ENCODE data around the gene ZNF146. TPM values are rescaled to one million over a fixed set of nuclear protein-coding genes. Genes with fewer than 3 reads are reported as not detected.
"Not testable (repeated sequence)": the region's sequence is repeated elsewhere in the genome, so short reads cannot be mapped to it uniquely, and the experiment has no call there.

The ZNF146 gene
- total RNA-seq (2014; rRNA removed; shearing (Covaris generic)) = 156 and 219 TPM in 2 replicates

GRCh38 chr19:36214386-36215275 lies at the start of gene ZNF146, which contains the start of gene ZNF565:
TSS of gene ZNF146 (plus strand) at chr19:36215106. CDS start at chr19:36236441, 21,335 bp downstream.
TSS of gene ZNF565 (minus strand) at chr19:36214665. CDS start at chr19:36201985, 12,680 bp downstream.
- H3K4me3 ChIP-seq (ENCODE audit: insufficient read depth, low read depth, low read length) = peak within 1 kb of the TSS; percentile 95
- H3K36me3 ChIP-seq (replicated peaks; ENCODE audit: control insufficient read depth, insufficient read depth, low read length) = peaks cover 1% of the 10 kb centered on the region
- H3K27me3 ChIP-seq (ENCODE audit: control insufficient read depth, insufficient read depth, low read length) = no peaks in the 10 kb centered on the region

GRCh38 chr19:36169084-36169760 lies 45.7 kb upstream of the ZNF146 start:
- Histone ChIP-seq H3K27me3 (ENCODE audit: control insufficient read depth, insufficient read depth, low read length) (no peaks in the 10 kb centered on the region), H3K4me3 (ENCODE audit: insufficient read depth, low read depth, low read length) (no peak overlapping the region), H3K36me3 (replicated peaks; ENCODE audit: control insufficient read depth, insufficient read depth, low read length) (no peaks in the 10 kb centered on the region)
- DNase-seq = no peak

More at GRCh38 chr19:36214386-36215275, at the start of gene ZNF146, which contains the start of gene ZNF565:
- peak; percentile 97 for DNase-seq

- H3K4me3 ChIP-seq (ENCODE audit: insufficient read depth, low read depth, low read length) = no peak overlapping the region
- no peaks in the 10 kb centered on the region for H3K27me3 ChIP-seq (ENCODE audit: control insufficient read depth, insufficient read depth, low read length)
- no peak for DNase-seq
- no peaks in the 10 kb centered on the region for H3K36me3 ChIP-seq (replicated peaks; ENCODE audit: control insufficient read depth, insufficient read depth, low read length)
Observed at GRCh38 chr19:36172852-36173251, 42.1 kb upstream of the ZNF146 start.

GRCh38 chr19:36173846-36174245 lies 41.1 kb upstream of the ZNF146 start:
- H3K4me3 ChIP-seq (ENCODE audit: insufficient read depth, low read depth, low read length); DNase-seq; H3K36me3 ChIP-seq (replicated peaks; ENCODE audit: control insufficient read depth, insufficient read depth, low read length); H3K27me3 ChIP-seq (ENCODE audit: control insufficient read depth, insufficient read depth, low read length): not testable (repeated sequence)

- H3K36me3 ChIP-seq (replicated peaks; ENCODE audit: control insufficient read depth, insufficient read depth, low read length); H3K27me3 ChIP-seq (ENCODE audit: control insufficient read depth, insufficient read depth, low read length); DNase-seq; H3K4me3 ChIP-seq (ENCODE audit: insufficient read depth, low read depth, low read length): not testable (repeated sequence)
Observed at GRCh38 chr19:36179077-36179476, 35.8 kb upstream of the ZNF146 start.

- no peak for DNase-seq
- H3K27me3 ChIP-seq (ENCODE audit: control insufficient read depth, insufficient read depth, low read length) = no peaks in the 10 kb centered on the region
- no peaks in the 10 kb centered on the region; the same call in 1 of the 2 replicates for H3K36me3 ChIP-seq (replicated peaks; ENCODE audit: control insufficient read depth, insufficient read depth, low read length)
- no peak overlapping the region for H3K4me3 ChIP-seq (ENCODE audit: insufficient read depth, low read depth, low read length)
Observed at GRCh38 chr19:36182612-36183244, 32.2 kb upstream of the ZNF146 start.

GRCh38 chr19:36183245-36183628 lies 31.7 kb upstream of the ZNF146 start:
- Histone ChIP-seq H3K36me3 (replicated peaks; ENCODE audit: control insufficient read depth, insufficient read depth, low read length) (no peaks in the 10 kb centered on the region; the same call in 1 of the 2 replicates), H3K27me3 (ENCODE audit: control insufficient read depth, insufficient read depth, low read length) (no peaks in the 10 kb centered on the region), H3K4me3 (ENCODE audit: insufficient read depth, low read depth, low read length) (no peak overlapping the region)
- DNase-seq = no peak

- not testable (repeated sequence) for H3K27me3 ChIP-seq (ENCODE audit: control insufficient read depth, insufficient read depth, low read length); H3K36me3 ChIP-seq (replicated peaks; ENCODE audit: control insufficient read depth, insufficient read depth, low read length); H3K4me3 ChIP-seq (ENCODE audit: insufficient read depth, low read depth, low read length); DNase-seq
Observed at GRCh38 chr19:36186722-36187121, 28.2 kb upstream of the ZNF146 start.

GRCh38 chr19:36196249-36196648 lies 18.7 kb upstream of the ZNF146 start:
- no peak overlapping the region for H3K4me3 ChIP-seq (ENCODE audit: insufficient read depth, low read depth, low read length)
- H3K27me3 ChIP-seq (ENCODE audit: control insufficient read depth, insufficient read depth, low read length) = no peaks in the 10 kb centered on the region
- DNase-seq = no peak
- no peaks in the 10 kb centered on the region; the same call in 1 of the 2 replicates for H3K36me3 ChIP-seq (replicated peaks; ENCODE audit: control insufficient read depth, insufficient read depth, low read length)

GRCh38 chr19:36198119-36198518 lies 16.8 kb upstream of the ZNF146 start:
- no peak for DNase-seq
- H3K27me3 ChIP-seq (ENCODE audit: control insufficient read depth, insufficient read depth, low read length) = no peaks in the 10 kb centered on the region
- H3K4me3 ChIP-seq (ENCODE audit: insufficient read depth, low read depth, low read length) = no peak overlapping the region
- H3K36me3 ChIP-seq (replicated peaks; ENCODE audit: control insufficient read depth, insufficient read depth, low read length) = no peaks in the 10 kb centered on the region; the same call in 1 of the 2 replicates

- no peaks in the 10 kb centered on the region for H3K36me3 ChIP-seq (replicated peaks; ENCODE audit: control insufficient read depth, insufficient read depth, low read length)
- H3K4me3 ChIP-seq (ENCODE audit: insufficient read depth, low read depth, low read length) = no peak overlapping the region
- no peaks in the 10 kb centered on the region for H3K27me3 ChIP-seq (ENCODE audit: control insufficient read depth, insufficient read depth, low read length)
- no peak for DNase-seq
Observed at GRCh38 chr19:36201684-36202083, 13.2 kb upstream of the ZNF146 start.

GRCh38 chr19:36203293-36203692 lies 11.6 kb upstream of the ZNF146 start:
- DNase-seq = no peak
- Histone ChIP-seq H3K4me3 (ENCODE audit: insufficient read depth, low read depth, low read length) (no peak overlapping the region), H3K36me3 (replicated peaks; ENCODE audit: control insufficient read depth, insufficient read depth, low read length) (no peaks in the 10 kb centered on the region)

GRCh38 chr19:36207605-36208252 lies 7.2 kb upstream of the ZNF146 start:
- Histone ChIP-seq H3K36me3 (replicated peaks; ENCODE audit: control insufficient read depth, insufficient read depth, low read length) (no peaks in the 10 kb centered on the region), H3K27me3 (ENCODE audit: control insufficient read depth, insufficient read depth, low read length) (no peaks in the 10 kb centered on the region), H3K4me3 (ENCODE audit: insufficient read depth, low read depth, low read length) (no peak overlapping the region)
- DNase-seq = no peak

More at GRCh38 chr19:36203293-36203692, 11.6 kb upstream of the ZNF146 start:
- no peaks in the 10 kb centered on the region for H3K27me3 ChIP-seq (ENCODE audit: control insufficient read depth, insufficient read depth, low read length)

GRCh38 chr19:36209372-36209771 lies 5.5 kb upstream of the ZNF146 start:
- H3K27me3 ChIP-seq (ENCODE audit: control insufficient read depth, insufficient read depth, low read length) = no peaks in the 10 kb centered on the region
- H3K4me3 ChIP-seq (ENCODE audit: insufficient read depth, low read depth, low read length) = no peak overlapping the region
- DNase-seq = no peak
- no peaks in the 10 kb centered on the region for H3K36me3 ChIP-seq (replicated peaks; ENCODE audit: control insufficient read depth, insufficient read depth, low read length)

Data from H7 (cell line).